ENCODE results near the gene OR52D1. TPM values are rescaled to one million over a fixed set of nuclear protein-coding genes. Genes with fewer than 3 reads are reported as not detected.

The OR52D1 gene
- total and polyA plus RNA-seq, 9 donors = not detected

DNA sequence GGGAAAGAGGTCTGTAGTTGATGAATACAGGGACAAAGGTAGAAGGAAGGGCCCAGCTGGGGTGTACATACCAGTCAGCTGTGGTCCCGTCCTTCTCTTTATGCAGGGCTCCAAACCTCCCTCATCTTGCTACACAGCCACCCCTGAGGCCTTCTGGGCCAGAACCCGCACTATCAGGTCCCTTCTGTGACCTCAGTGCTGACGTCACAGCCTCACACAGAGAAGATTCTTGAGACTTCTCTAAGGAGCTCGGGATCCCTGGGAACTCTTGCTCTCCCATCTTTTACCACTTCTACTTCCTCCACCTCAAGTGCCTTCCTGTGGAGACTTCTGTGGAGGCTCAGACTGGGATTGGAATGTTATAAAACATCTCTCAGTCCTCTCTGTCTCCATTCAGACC is 21.3 kb downstream of the OR52D1 start, which contains the start of gene UBQLN3:
Gene UBQLN3, minus strand, starts transcription at position 155 of the 400 bp plus-strand sequence. CDS start 399 bp downstream, outside the sequence.
- H3K36me3 ChIP-seq (ENCODE audit: control insufficient read depth, insufficient read depth, low read length) = no peaks in the 10 kb centered on the region
- no peak for DNase-seq
- H3K27ac ChIP-seq (ENCODE audit: low read length) = no peak within 1 kb of the TSS
- WGBS (ENCODE audit: insufficient coverage) = 64% methylated on average over 3 of the region's 4 CpGs
- H3K9me3 ChIP-seq (replicated peaks; ENCODE audit: control insufficient read depth, low read depth, low read length) = no peaks in the 10 kb centered on the region
- H3K4me3 ChIP-seq (ENCODE audit: low read length) = no peak within 1 kb of the TSS
- peaks cover 9% of the 10 kb centered on the region for H3K4me1 ChIP-seq (ENCODE audit: control insufficient read depth, insufficient read depth, low read length)
- H3K27me3 ChIP-seq (ENCODE audit: control insufficient read depth, insufficient read depth, low read length) = no peaks in the 10 kb centered on the region

- H3K27me3 ChIP-seq (ENCODE audit: control insufficient read depth, insufficient read depth, low read length) = no peaks in the 10 kb centered on the region
- H3K27ac ChIP-seq (ENCODE audit: low read length) = no peak overlapping the region
- no peaks in the 10 kb centered on the region for H3K4me1 ChIP-seq (ENCODE audit: control insufficient read depth, insufficient read depth, low read length)
- no peak overlapping the region for H3K4me3 ChIP-seq (ENCODE audit: low read length)
- no peaks in the 10 kb centered on the region for H3K36me3 ChIP-seq (ENCODE audit: control insufficient read depth, insufficient read depth, low read length)
- no peak for DNase-seq
- no peaks in the 10 kb centered on the region for H3K9me3 ChIP-seq (replicated peaks; ENCODE audit: control insufficient read depth, low read depth, low read length)
These were observed 26.4 kb downstream of the OR52D1 start for GRCh38 chr11:5514841-5515240.

GRCh38 chr11:5516599-5516998 is 28.1 kb downstream of the OR52D1 start, which contains the start of gene UBQLNL:
UBQLNL (minus strand) TSS chr11:5516699; CDS start chr11:5516441, 258 bp downstream.
- Histone ChIP-seq H3K27ac (ENCODE audit: low read length) (no peak within 1 kb of the TSS), H3K9me3 (replicated peaks; ENCODE audit: control insufficient read depth, low read depth, low read length) (no peaks in the 10 kb centered on the region), H3K4me3 (ENCODE audit: low read length) (no peak within 1 kb of the TSS), H3K27me3 (ENCODE audit: control insufficient read depth, insufficient read depth, low read length) (no peaks in the 10 kb centered on the region), H3K36me3 (ENCODE audit: control insufficient read depth, insufficient read depth, low read length) (no peaks in the 10 kb centered on the region), H3K4me1 (ENCODE audit: control insufficient read depth, insufficient read depth, low read length) (no peaks in the 10 kb centered on the region)
- DNase-seq = no peak
- no CpG with 5 or more reads among the region's 2 CpGs for WGBS (ENCODE audit: insufficient coverage)

DNA sequence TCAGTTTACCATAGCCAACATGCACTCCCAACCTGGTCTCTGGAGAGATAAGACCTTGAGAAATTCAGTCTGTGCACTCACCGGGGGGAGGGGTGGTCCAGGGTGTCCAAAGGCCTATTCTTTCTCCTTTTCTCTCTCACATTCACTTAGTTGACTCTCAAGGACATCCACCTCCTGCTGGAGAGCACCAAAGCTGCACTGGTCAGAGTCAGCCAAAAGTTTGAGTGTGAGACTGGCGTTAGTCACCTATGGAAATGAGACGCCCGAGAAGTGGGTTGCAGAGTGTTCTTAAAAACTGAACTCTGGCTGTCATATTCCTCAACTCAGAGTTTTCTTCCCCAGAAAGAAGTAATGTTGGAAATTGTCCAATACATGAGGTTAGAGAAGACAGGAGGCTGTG is 33.1 kb downstream of the OR52D1 start:
- Histone ChIP-seq H3K27me3 (ENCODE audit: control insufficient read depth, insufficient read depth, low read length) (no peaks in the 10 kb centered on the region), H3K4me3 (ENCODE audit: low read length) (no peak overlapping the region), H3K4me1 (ENCODE audit: control insufficient read depth, insufficient read depth, low read length) (no peaks in the 10 kb centered on the region), H3K9me3 (replicated peaks; ENCODE audit: control insufficient read depth, low read depth, low read length) (no peaks in the 10 kb centered on the region), H3K27ac (ENCODE audit: low read length) (no peak overlapping the region), H3K36me3 (ENCODE audit: control insufficient read depth, insufficient read depth, low read length) (no peaks in the 10 kb centered on the region)
- WGBS (ENCODE audit: insufficient coverage) = no CpG with 5 or more reads among the region's 4 CpGs
- DNase-seq = no peak

GRCh38 chr11:5522308-5522707 is 33.8 kb downstream of the OR52D1 start:
- H3K4me3 ChIP-seq (ENCODE audit: low read length) = no peak overlapping the region
- no peaks in the 10 kb centered on the region for H3K36me3 ChIP-seq (ENCODE audit: control insufficient read depth, insufficient read depth, low read length)
- no peaks in the 10 kb centered on the region for H3K27me3 ChIP-seq (ENCODE audit: control insufficient read depth, insufficient read depth, low read length)
- H3K27ac ChIP-seq (ENCODE audit: low read length) = no peak overlapping the region
- no peaks in the 10 kb centered on the region for H3K9me3 ChIP-seq (replicated peaks; ENCODE audit: control insufficient read depth, low read depth, low read length)
- 100% methylated on average over 2 of the region's 2 CpGs for WGBS (ENCODE audit: insufficient coverage)
- no peak for DNase-seq
- H3K4me1 ChIP-seq (ENCODE audit: control insufficient read depth, insufficient read depth, low read length) = no peaks in the 10 kb centered on the region

GRCh38 chr11:5524756-5525155 is 36.3 kb downstream of the OR52D1 start:
- Histone ChIP-seq H3K27ac (ENCODE audit: low read length) (no peak overlapping the region), H3K4me3 (ENCODE audit: low read length) (no peak overlapping the region), H3K9me3 (replicated peaks; ENCODE audit: control insufficient read depth, low read depth, low read length) (no peaks in the 10 kb centered on the region), H3K36me3 (ENCODE audit: control insufficient read depth, insufficient read depth, low read length) (no peaks in the 10 kb centered on the region), H3K27me3 (ENCODE audit: control insufficient read depth, insufficient read depth, low read length) (no peaks in the 10 kb centered on the region), H3K4me1 (ENCODE audit: control insufficient read depth, insufficient read depth, low read length) (no peaks in the 10 kb centered on the region)
- 34% methylated on average over 3 of the region's 3 CpGs for WGBS (ENCODE audit: insufficient coverage)
- DNase-seq = no peak

DNA sequence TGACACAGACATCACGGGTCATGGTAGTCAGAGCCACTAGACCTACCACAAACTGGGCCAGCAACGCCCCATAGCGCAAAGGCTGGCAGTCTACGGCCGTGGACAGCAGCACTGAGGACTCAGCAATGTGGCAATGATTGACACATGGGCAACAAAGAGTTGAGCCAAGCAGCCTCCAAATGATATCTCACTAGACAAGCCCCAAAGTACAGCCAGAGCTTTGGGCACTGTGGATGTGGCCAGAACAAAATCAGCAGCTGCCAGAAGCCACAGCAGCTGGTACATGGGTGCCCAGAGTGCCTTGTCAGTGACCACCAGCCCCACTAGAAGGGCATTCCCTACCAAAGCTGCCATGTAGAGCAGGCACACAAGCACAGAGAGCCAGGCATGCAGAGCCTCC is 39.2 kb downstream of the OR52D1 start:
- no peak overlapping the region for H3K27ac ChIP-seq (ENCODE audit: low read length)
- H3K27me3 ChIP-seq (ENCODE audit: control insufficient read depth, insufficient read depth, low read length) = no peaks in the 10 kb centered on the region
- H3K9me3 ChIP-seq (replicated peaks; ENCODE audit: control insufficient read depth, low read depth, low read length) = no peaks in the 10 kb centered on the region
- DNase-seq = no peak
- whole genome bisulfite sequencing (ENCODE audit: insufficient coverage) = 88% methylated on average over 5 of the region's 5 CpGs
- no peaks in the 10 kb centered on the region for H3K4me1 ChIP-seq (ENCODE audit: control insufficient read depth, insufficient read depth, low read length)
- H3K4me3 ChIP-seq (ENCODE audit: low read length) = no peak overlapping the region
- H3K36me3 ChIP-seq (ENCODE audit: control insufficient read depth, insufficient read depth, low read length) = no peaks in the 10 kb centered on the region

- WGBS (ENCODE audit: insufficient coverage) = no CpG with 5 or more reads among the region's 1 CpG
- Histone ChIP-seq H3K36me3 (ENCODE audit: control insufficient read depth, insufficient read depth, low read length) (no peaks in the 10 kb centered on the region), H3K27me3 (ENCODE audit: control insufficient read depth, insufficient read depth, low read length) (no peaks in the 10 kb centered on the region), H3K4me1 (ENCODE audit: control insufficient read depth, insufficient read depth, low read length) (no peaks in the 10 kb centered on the region), H3K9me3 (replicated peaks; ENCODE audit: control insufficient read depth, low read depth, low read length) (no peaks in the 10 kb centered on the region), H3K4me3 (ENCODE audit: low read length) (no peak overlapping the region), H3K27ac (ENCODE audit: low read length) (no peak overlapping the region)
- DNase-seq = no peak
These were observed 40.0 kb downstream of the OR52D1 start for GRCh38 chr11:5528495-5528894.

GRCh38 chr11:5531053-5531831 is 42.8 kb downstream of the OR52D1 start:
- 100% methylated on average over 1 of the region's 2 CpGs for WGBS (ENCODE audit: insufficient coverage)

DNA sequence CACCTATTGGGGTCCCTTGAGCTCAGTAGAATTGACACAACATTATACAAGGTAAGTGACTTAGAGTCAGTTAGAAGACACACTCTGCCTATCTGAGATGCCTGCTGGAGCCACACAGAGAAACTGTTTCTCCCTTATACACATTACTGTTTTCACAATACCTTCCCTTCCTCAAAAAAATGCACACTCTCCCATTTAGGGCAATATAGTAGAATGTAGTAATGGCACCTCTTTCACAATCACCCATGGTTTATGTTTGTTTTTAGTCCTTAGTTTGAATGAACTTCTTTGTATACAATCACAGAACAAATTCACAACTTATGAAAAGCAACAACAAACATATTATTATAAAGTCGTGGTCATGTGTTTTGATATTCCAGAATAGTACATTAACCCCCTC is 45.6 kb downstream of the OR52D1 start:
- Histone ChIP-seq H3K27me3 (ENCODE audit: control insufficient read depth, insufficient read depth, low read length) (no peaks in the 10 kb centered on the region), H3K27ac (ENCODE audit: low read length) (no peak overlapping the region), H3K36me3 (ENCODE audit: control insufficient read depth, insufficient read depth, low read length) (no peaks in the 10 kb centered on the region), H3K4me1 (ENCODE audit: control insufficient read depth, insufficient read depth, low read length) (no peaks in the 10 kb centered on the region), H3K4me3 (ENCODE audit: low read length) (no peak overlapping the region), H3K9me3 (replicated peaks; ENCODE audit: control insufficient read depth, low read depth, low read length) (no peaks in the 10 kb centered on the region)
- no CpG with 5 or more reads among the region's 1 CpG for WGBS (ENCODE audit: insufficient coverage)
- DNase-seq = no peak

More at GRCh38 chr11:5531053-5531831, 42.8 kb downstream of the OR52D1 start:
- Histone ChIP-seq H3K9me3 (replicated peaks; ENCODE audit: control insufficient read depth, low read depth, low read length) (no peaks in the 10 kb centered on the region), H3K4me3 (ENCODE audit: low read length) (no peak overlapping the region), H3K36me3 (ENCODE audit: control insufficient read depth, insufficient read depth, low read length) (no peaks in the 10 kb centered on the region), H3K27ac (ENCODE audit: low read length) (no peak overlapping the region), H3K27me3 (ENCODE audit: control insufficient read depth, insufficient read depth, low read length) (no peaks in the 10 kb centered on the region), H3K4me1 (ENCODE audit: control insufficient read depth, insufficient read depth, low read length) (no peaks in the 10 kb centered on the region)
- no peak for DNase-seq

GRCh38 chr11:5536482-5536881 is 48.0 kb downstream of the OR52D1 start:
- H3K27ac ChIP-seq (ENCODE audit: low read length) = no peak overlapping the region
- no peak for DNase-seq
- no peaks in the 10 kb centered on the region for H3K27me3 ChIP-seq (ENCODE audit: control insufficient read depth, insufficient read depth, low read length)
- H3K36me3 ChIP-seq (ENCODE audit: control insufficient read depth, insufficient read depth, low read length) = no peaks in the 10 kb centered on the region
- no peaks in the 10 kb centered on the region for H3K9me3 ChIP-seq (replicated peaks; ENCODE audit: control insufficient read depth, low read depth, low read length)
- no peak overlapping the region for H3K4me3 ChIP-seq (ENCODE audit: low read length)
- no peaks in the 10 kb centered on the region for H3K4me1 ChIP-seq (ENCODE audit: control insufficient read depth, insufficient read depth, low read length)

All from muscle of leg (tissue), 11 donors.